Peyer's patch (tissue), 4 donors: ENCODE results near the gene NBEAL2. TPM values are rescaled to one million over a fixed set of nuclear protein-coding genes. Genes with fewer than 3 reads are reported as not detected.
A peak's percentile ranks its signal among the peaks of the same experiment; 100 is the strongest.

Experiments
- DNase-seq, 3 donors: peaks; one replicate each; pipeline ENCODE4 v3.0.0-alpha.2; 2017 to 2019
- H3K27ac ChIP-seq, 4 donors: fragments of 200-600 bp; sonication (generic); one replicate each; pipeline ENCODE4 v1.5.1; 2016 to 2019
- H3K27me3 ChIP-seq, 2 donors: fragments of 200-600 bp; sonication (generic); one replicate each; pipeline ENCODE4 v1.5.1; 2019
- H3K36me3 ChIP-seq, 3 donors: fragments of 200-600 bp; sonication (generic); one replicate each; pipeline ENCODE4 v1.5.1; 2016 to 2019
- H3K4me1 ChIP-seq, 4 donors: fragments of 200-600 bp; sonication (generic); one replicate each; pipeline ENCODE4 v1.5.1; 2016 to 2019
- H3K4me3 ChIP-seq, 4 donors: fragments of 200-600 bp; sonication (generic); 1 replicate in 3 of 4; 2 replicates in 1 of 4; pipeline ENCODE4 v1.5.1; 2016 to 2019; ENCODE audit warnings: mild to moderate bottlenecking in 1 of 4
- H3K9me3 ChIP-seq, 4 donors: fragments of 200-600 bp; sonication (generic); one replicate each; pipeline ENCODE4 v1.5.1; 2016 to 2019; ENCODE audit warnings: mild to moderate bottlenecking in 1 of 4
- CTCF ChIP-seq, 6 experiments: fragments of 450-650 bp in 4 of 6; fragments of 200-600 bp in 2 of 6; sonication (generic) in 1 of 6; IDR thresholded peaks; one replicate each; pipeline ENCODE4 v1.5.1; 2017 to 2019; ENCODE audit warnings: antibody characterized with exemption in 6 of 6, mild to moderate bottlenecking in 3 of 6, moderate library complexity in 1 of 6
- POLR2A ChIP-seq, 2 donors: fragments of 450-650 bp; IDR thresholded peaks; one replicate each; pipeline ENCODE4 v1.5.1; 2017; ENCODE audit warnings: antibody characterized with exemption in 2 of 2, mild to moderate bottlenecking in 2 of 2, moderate library complexity in 2 of 2
- total RNA-seq, 4 donors: library from RNA; depleted of rRNA; stranded (reverse); fragments of >200 nt; gene quantifications; one replicate each; pipeline ENCODE4 v1.1.0, GENCODE V29; 2016

The NBEAL2 gene
- total RNA-seq, 4 donors from 2014 or later, result 111 to 304 (median 229) TPM

- H3K36me3 ChIP-seq, result peaks cover 0 to 90% (median 0%) of the 10 kb centered on the region in 3 donors
- no peak overlapping the region for H3K4me3 ChIP-seq
- no peaks in the 10 kb centered on the region for H3K27me3 ChIP-seq
- peak in 1 of 3 donors; percentile 49 for DNase-seq
- TF ChIP-seq POLR2A (IDR thresholded peaks at IDR 0.05) (no peak), CTCF (IDR thresholded peaks at IDR 0.05) (no peak)
- no peak overlapping the region for H3K27ac ChIP-seq
- H3K4me1 ChIP-seq, result peaks cover 0 to 5% (median 0%) of the 10 kb centered on the region in 4 donors
- no peaks in the 10 kb centered on the region for H3K9me3 ChIP-seq
Observed at GRCh38 chr3:47002171-47003055, 22.9 kb downstream of the NBEAL2 start.

GRCh38 chr3:47003056-47003410, 23.6 kb downstream of the NBEAL2 start:
- no peak for TF ChIP-seq CTCF (IDR thresholded peaks at IDR 0.05)
- peak in 1 of 3 donors; percentile 22 for DNase-seq
- no peak overlapping the region for H3K4me3 ChIP-seq
- no peak overlapping the region for H3K27ac ChIP-seq
- no peaks in the 10 kb centered on the region for H3K9me3 ChIP-seq
- peaks cover 0 to 93% (median 0%) of the 10 kb centered on the region in 3 donors for H3K36me3 ChIP-seq
- H3K4me1 ChIP-seq, result peaks cover 0 to 4% (median 0%) of the 10 kb centered on the region in 4 donors
- no peaks in the 10 kb centered on the region for H3K27me3 ChIP-seq

- Histone ChIP-seq H3K9me3 (no peaks in the 10 kb centered on the region), H3K27ac (no peak overlapping the region), H3K4me1 (no peaks in the 10 kb centered on the region), H3K36me3 (peaks cover 0 to 88% (median 0%) of the 10 kb centered on the region in 3 donors), H3K4me3 (no peak overlapping the region), H3K27me3 (no peaks in the 10 kb centered on the region)
- TF ChIP-seq CTCF (IDR thresholded peaks at IDR 0.05) (no peak), POLR2A (IDR thresholded peaks at IDR 0.05) (no peak)
- peak in 1 of 3 donors; percentile 34 for DNase-seq
Observed at GRCh38 chr3:47003461-47004368, 24.2 kb downstream of the NBEAL2 start.

- TF ChIP-seq POLR2A (IDR thresholded peaks at IDR 0.05) (no peak), CTCF (IDR thresholded peaks at IDR 0.05) (no peak)
- no peak overlapping the region for H3K27ac ChIP-seq
- H3K27me3 ChIP-seq, result no peaks in the 10 kb centered on the region
- H3K9me3 ChIP-seq, result no peaks in the 10 kb centered on the region
- peak in 1 of 3 donors; percentile 39 for DNase-seq
- peaks cover 0 to 80% (median 0%) of the 10 kb centered on the region in 3 donors for H3K36me3 ChIP-seq
- no peak overlapping the region for H3K4me3 ChIP-seq
- H3K4me1 ChIP-seq, result peaks cover 0 to 2% (median 0%) of the 10 kb centered on the region in 4 donors
Observed at GRCh38 chr3:47004369-47005211, 25.1 kb downstream of the NBEAL2 start.
